Vagina (tissue), 2 donors: ENCODE data around the gene OR2Y1.

ENCODE experiments used
- POLR2A ChIP-seq, 2 donors: fragments of 450-650 bp; IDR thresholded peaks; one replicate each; pipeline ENCODE4 v1.6.1; 2017; ENCODE audit warnings: antibody characterized with exemption in 2 of 2, mild to moderate bottlenecking in 2 of 2, moderate library complexity in 2 of 2
- POLR2AphosphoS5 ChIP-seq, 2 donors: sonication (generic); formaldehyde crosslinking; IDR thresholded peaks; one replicate each; pipeline ENCODE4 v1.9.0; 2017; ENCODE audit warnings: antibody characterized with exemption in 2 of 2, mild to moderate bottlenecking in 2 of 2, low read depth in 1 of 2; ENCODE audit not compliant: insufficient read depth in 1 of 2
- TF ChIP-seq, protein P1 (sequence below), 3 experiments: fragments of 450-650 bp in 2 of 3; fragments of 200-600 bp in 1 of 3; sonication (generic) in 1 of 3; IDR thresholded peaks; one replicate each; pipeline ENCODE4 v1.5.1; 2017 to 2019; ENCODE audit warnings: antibody characterized with exemption in 3 of 3, mild to moderate bottlenecking in 2 of 3, moderate library complexity in 2 of 3

GRCh38 chr5:180785794-180786221 is 46.0 kb upstream of the OR2Y1 start:
- TF ChIP-seq, protein P1, sequence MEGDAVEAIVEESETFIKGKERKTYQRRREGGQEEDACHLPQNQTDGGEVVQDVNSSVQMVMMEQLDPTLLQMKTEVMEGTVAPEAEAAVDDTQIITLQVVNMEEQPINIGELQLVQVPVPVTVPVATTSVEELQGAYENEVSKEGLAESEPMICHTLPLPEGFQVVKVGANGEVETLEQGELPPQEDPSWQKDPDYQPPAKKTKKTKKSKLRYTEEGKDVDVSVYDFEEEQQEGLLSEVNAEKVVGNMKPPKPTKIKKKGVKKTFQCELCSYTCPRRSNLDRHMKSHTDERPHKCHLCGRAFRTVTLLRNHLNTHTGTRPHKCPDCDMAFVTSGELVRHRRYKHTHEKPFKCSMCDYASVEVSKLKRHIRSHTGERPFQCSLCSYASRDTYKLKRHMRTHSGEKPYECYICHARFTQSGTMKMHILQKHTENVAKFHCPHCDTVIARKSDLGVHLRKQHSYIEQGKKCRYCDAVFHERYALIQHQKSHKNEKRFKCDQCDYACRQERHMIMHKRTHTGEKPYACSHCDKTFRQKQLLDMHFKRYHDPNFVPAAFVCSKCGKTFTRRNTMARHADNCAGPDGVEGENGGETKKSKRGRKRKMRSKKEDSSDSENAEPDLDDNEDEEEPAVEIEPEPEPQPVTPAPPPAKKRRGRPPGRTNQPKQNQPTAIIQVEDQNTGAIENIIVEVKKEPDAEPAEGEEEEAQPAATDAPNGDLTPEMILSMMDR (IDR thresholded peaks at IDR 0.05): no peak
- no peak for TF ChIP-seq POLR2A (IDR thresholded peaks at IDR 0.05)
- TF ChIP-seq POLR2AphosphoS5 (IDR thresholded peaks at IDR 0.05; ENCODE audit: insufficient read depth in 1 of 2, low read depth in 1 of 2): no peak
